ENCODE measurements around the gene APOL6. TPM values are rescaled to one million over a fixed set of nuclear protein-coding genes. Genes with fewer than 3 reads are reported as not detected.

The APOL6 gene
- total RNA-seq, 1 donor from 2014 or later = 20.9 TPM

DNA sequence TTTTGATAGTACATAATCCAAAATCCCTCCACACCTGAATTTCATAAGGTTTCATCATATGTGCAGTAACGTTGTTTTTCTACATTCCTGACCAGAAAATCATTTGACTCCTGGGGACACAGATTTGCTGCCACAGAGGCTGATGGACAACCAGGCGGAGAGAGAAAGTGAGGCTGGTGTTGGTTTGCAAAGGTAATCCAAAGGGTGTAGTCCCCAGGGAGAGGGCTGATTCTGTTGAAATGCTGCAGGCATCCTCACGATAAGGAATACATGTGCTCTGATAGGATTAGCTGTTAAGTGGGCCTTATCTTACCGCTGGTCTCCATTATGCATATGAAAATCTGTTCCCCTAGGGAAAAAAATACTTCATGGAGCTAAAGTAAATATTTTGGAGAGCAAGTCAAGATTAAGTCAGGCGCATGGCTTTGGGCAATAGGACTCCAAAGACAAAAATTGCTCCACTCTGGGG is 8.1 kb downstream of the APOL6 start:
- DNase-seq (ENCODE audit: low read depth) = no peak
- TF ChIP-seq CTCF (IDR thresholded peaks at IDR 0.05; ENCODE audit: insufficient read depth, low read length, poor library complexity, severe bottlenecking) = no peak
- no peaks in the 10 kb centered on the region for H3K36me3 ChIP-seq (ENCODE audit: control insufficient read depth, insufficient read depth, low read length)
- no peaks in the 10 kb centered on the region for H3K27me3 ChIP-seq (ENCODE audit: control insufficient read depth, insufficient read depth, low read length)
- H3K4me3 ChIP-seq (ENCODE audit: low read depth, low read length) = no peak overlapping the region

- no peak for TF ChIP-seq CTCF (IDR thresholded peaks at IDR 0.05; ENCODE audit: insufficient read depth, low read length, poor library complexity, severe bottlenecking)
- Histone ChIP-seq H3K27me3 (ENCODE audit: control insufficient read depth, insufficient read depth, low read length) (no peaks in the 10 kb centered on the region), H3K36me3 (ENCODE audit: control insufficient read depth, insufficient read depth, low read length) (no peaks in the 10 kb centered on the region), H3K4me3 (ENCODE audit: low read depth, low read length) (no peak overlapping the region)
- DNase-seq (ENCODE audit: low read depth) = no peak
Measured at GRCh38 chr22:35657571-35658312, 9.5 kb downstream of the APOL6 start.

DNA sequence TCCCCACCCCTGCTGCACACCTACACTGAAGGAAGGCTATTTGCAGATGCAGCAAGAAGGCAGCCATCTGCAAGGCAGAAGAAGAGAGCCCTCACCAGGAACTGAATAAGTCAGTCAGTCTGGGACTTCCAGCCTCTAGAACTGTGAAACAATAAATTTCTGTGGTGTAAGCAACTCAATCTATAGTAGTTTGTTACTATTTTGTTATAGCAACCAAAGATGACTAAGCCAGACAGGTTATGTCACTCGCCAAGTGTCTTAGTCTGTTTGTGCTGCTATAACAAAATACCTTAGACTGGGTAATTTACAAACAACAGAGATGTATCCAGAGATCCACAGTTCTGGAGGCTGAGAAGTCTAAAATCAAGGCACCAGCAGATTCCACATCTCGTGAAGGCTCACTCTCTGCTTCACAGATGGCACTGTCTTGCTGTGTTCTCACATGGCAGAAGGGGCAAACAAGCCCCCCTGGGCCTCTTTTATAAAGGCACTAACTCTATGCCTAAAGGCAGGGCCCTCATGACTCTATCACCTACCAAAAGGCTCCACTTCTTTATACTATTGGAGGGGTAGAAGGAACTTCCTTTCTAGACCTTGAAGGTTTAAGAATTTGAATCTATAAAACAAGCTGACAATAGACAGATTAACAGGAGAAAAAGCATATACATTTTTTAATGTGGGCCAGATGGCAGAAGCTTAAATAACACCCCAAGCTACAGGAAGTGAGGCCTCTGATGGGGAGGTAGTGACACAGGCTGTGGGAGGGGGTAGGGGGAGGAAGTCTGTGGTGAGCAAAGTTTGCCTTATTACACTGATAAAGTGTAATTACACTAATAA is 12.3 kb downstream of the APOL6 start:
- no peak for TF ChIP-seq CTCF (IDR thresholded peaks at IDR 0.05; ENCODE audit: insufficient read depth, low read length, poor library complexity, severe bottlenecking)
- Histone ChIP-seq H3K27me3 (ENCODE audit: control insufficient read depth, insufficient read depth, low read length) (no peaks in the 10 kb centered on the region), H3K36me3 (ENCODE audit: control insufficient read depth, insufficient read depth, low read length) (no peaks in the 10 kb centered on the region), H3K4me3 (ENCODE audit: low read depth, low read length) (no peak overlapping the region)
- no peak for DNase-seq (ENCODE audit: low read depth)

DNA sequence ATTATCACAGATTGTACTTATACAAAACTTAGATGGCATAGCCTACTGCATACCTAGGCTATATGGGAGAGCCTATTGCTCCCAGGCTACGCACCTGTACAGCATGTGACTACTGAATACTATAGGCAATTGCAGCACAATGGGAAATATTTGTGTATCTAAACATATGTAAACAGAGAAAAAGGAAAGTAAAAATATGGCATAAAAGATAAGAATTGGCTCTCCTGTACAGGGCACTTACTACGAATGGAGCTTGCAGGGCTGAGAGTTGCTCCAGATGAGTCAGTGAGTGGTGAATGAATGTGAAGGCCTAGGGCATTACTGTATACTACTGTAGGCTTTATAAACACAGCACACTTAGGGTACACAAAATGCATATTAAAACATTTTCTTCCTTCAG is 13.2 kb downstream of the APOL6 start:
- H3K36me3 ChIP-seq (ENCODE audit: control insufficient read depth, insufficient read depth, low read length) = no peaks in the 10 kb centered on the region
- no peak for DNase-seq (ENCODE audit: low read depth)
- TF ChIP-seq CTCF (IDR thresholded peaks at IDR 0.05; ENCODE audit: insufficient read depth, low read length, poor library complexity, severe bottlenecking) = no peak
- no peak overlapping the region for H3K4me3 ChIP-seq (ENCODE audit: low read depth, low read length)
- H3K27me3 ChIP-seq (ENCODE audit: control insufficient read depth, insufficient read depth, low read length) = no peaks in the 10 kb centered on the region

DNA sequence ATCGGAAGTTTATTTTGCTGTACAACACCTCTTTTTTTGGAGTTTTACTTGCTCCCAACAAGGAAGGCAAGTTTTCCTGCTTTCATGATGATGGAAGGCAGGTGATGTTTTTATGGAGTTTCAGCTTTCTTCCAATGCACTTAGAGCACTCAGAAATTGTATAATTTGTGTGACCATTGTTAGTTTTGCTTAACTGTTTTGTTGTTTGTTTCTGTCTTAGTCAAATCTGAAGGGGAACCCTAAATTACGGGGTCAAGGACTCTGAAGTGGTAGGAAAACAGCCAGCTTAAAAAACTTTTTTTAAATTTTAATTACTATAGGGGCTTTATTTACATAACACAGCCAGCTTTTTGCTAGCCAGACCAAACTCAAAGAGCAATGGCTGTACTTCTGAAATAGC is 14.7 kb downstream of the APOL6 start:
- no peak for DNase-seq (ENCODE audit: low read depth)
- H3K4me3 ChIP-seq (ENCODE audit: low read depth, low read length) = no peak overlapping the region
- H3K27me3 ChIP-seq (ENCODE audit: control insufficient read depth, insufficient read depth, low read length) = no peaks in the 10 kb centered on the region
- TF ChIP-seq CTCF (IDR thresholded peaks at IDR 0.05; ENCODE audit: insufficient read depth, low read length, poor library complexity, severe bottlenecking) = no peak
- no peaks in the 10 kb centered on the region for H3K36me3 ChIP-seq (ENCODE audit: control insufficient read depth, insufficient read depth, low read length)
